Measurements from ENCODE around the gene TACR1. TPM values are rescaled to one million over a fixed set of nuclear protein-coding genes. Genes with fewer than 3 reads are reported as not detected.
"Not testable (repeated sequence)": the region's sequence is repeated elsewhere in the genome, so short reads cannot be mapped to it uniquely, and the experiment has no call there.

Gene TACR1
- total and polyA plus RNA-seq, 2 experiments from 2014 or later = 3.5 to 7.3 TPM

- H3K4me3 ChIP-seq = no peak overlapping the region
- no peak for TF ChIP-seq REST (IDR thresholded peaks at IDR 0.05; ENCODE audit: unreplicated experiment)
- TF ChIP-seq JUNB (IDR thresholded peaks at IDR 0.05; ENCODE audit: unreplicated experiment) = no peak
- TF ChIP-seq CTCF (conservative IDR thresholded peaks at IDR 0.05; ENCODE audit: low read depth in 2 of 2) = no peak
- TF ChIP-seq ZNF114 (CRISPR knock-in tag; IDR thresholded peaks at IDR 0.05) = no peak
- TF ChIP-seq STAT1 (IDR thresholded peaks at IDR 0.05; ENCODE audit: unreplicated experiment) = no peak
- no peak for TF ChIP-seq CREB1 (CRISPR knock-in tag; IDR thresholded peaks at IDR 0.05; ENCODE audit: low read depth)
- TF ChIP-seq EZH2 (IDR thresholded peaks at IDR 0.05; ENCODE audit: low read depth, unreplicated experiment) = no peak
- TF ChIP-seq POLR2AphosphoS5 (IDR thresholded peaks at IDR 0.05; ENCODE audit: low read depth) = no peak
- no peak for TF ChIP-seq EZH2phosphoT487 (IDR thresholded peaks at IDR 0.05; ENCODE audit: unreplicated experiment)
- no peak for TF ChIP-seq ETS1 (IDR thresholded peaks at IDR 0.05)
- no peak for TF ChIP-seq ZNF331 (CRISPR knock-in tag; IDR thresholded peaks at IDR 0.05; ENCODE audit: low read depth)
- Mint-ChIP-seq H3K36me3 (ENCODE audit: low read depth) (no peaks in the 10 kb centered on the region; the same call in 2 of the 3 replicates), H3K4me3 (no peak overlapping the region), H3K4me1 (peaks cover 54% of the 10 kb centered on the region), H3K27ac (no peak overlapping the region), H3K9me3 (no peaks in the 10 kb centered on the region), H3K27me3 (ENCODE audit: insufficient read depth, low read depth, poor library complexity) (peaks cover 6% of the 10 kb centered on the region)
- H3K79me2 ChIP-seq (replicated peaks; ENCODE audit: insufficient read depth) = no peaks in the 10 kb centered on the region
- no peak overlapping the region for H3K27ac ChIP-seq (ENCODE audit: low read depth)
- no peak overlapping the region for H2AFZ ChIP-seq
- 0 out of 2 replicates have a peak, but pooled peaks cover 5% of the 10 kb centered on the region for H3K9me2 ChIP-seq (ENCODE audit: insufficient read depth)
- H4K20me1 ChIP-seq (replicated peaks; ENCODE audit: insufficient read depth) = no peaks in the 10 kb centered on the region
- peaks cover 6% of the 10 kb centered on the region for H3F3A ChIP-seq (replicated peaks; ENCODE audit: low read depth)
- H3K4me2 ChIP-seq = no peak overlapping the region
- H3K4me1 ChIP-seq (ENCODE audit: insufficient read depth) = peaks cover 46% of the 10 kb centered on the region
- H3K36me3 ChIP-seq (ENCODE audit: insufficient read depth) = no peaks in the 10 kb centered on the region
- no peak for ATAC-seq
- no peaks in the 10 kb centered on the region for H3K27me3 ChIP-seq (ENCODE audit: insufficient read depth)
- no peak for DNase-seq (ENCODE audit: low spot score)
These were observed 140.9 kb downstream of the TACR1 start for GRCh38 chr2:75058427-75058826.

GRCh38 chr2:75057150-75057549 lies 142.2 kb downstream of the TACR1 start:
- not testable (repeated sequence) for H3K27me3 Mint-ChIP-seq (ENCODE audit: insufficient read depth, low read depth, poor library complexity); H3K79me2 ChIP-seq (replicated peaks; ENCODE audit: insufficient read depth); H3K9me2 ChIP-seq (ENCODE audit: insufficient read depth); H2AFZ ChIP-seq; H3F3A ChIP-seq (replicated peaks; ENCODE audit: low read depth); H3K9me3 Mint-ChIP-seq; H3K36me3 Mint-ChIP-seq (ENCODE audit: low read depth); H4K20me1 ChIP-seq (replicated peaks; ENCODE audit: insufficient read depth); H3K36me3 ChIP-seq (ENCODE audit: insufficient read depth); H3K27me3 ChIP-seq (ENCODE audit: insufficient read depth); DNase-seq (ENCODE audit: low spot score)
- peak overlapping the region; percentile 6; the same call in 1 of the 2 replicates for H3K27ac Mint-ChIP-seq
- peaks cover 60% of the 10 kb centered on the region for H3K4me1 Mint-ChIP-seq
- Histone ChIP-seq H3K4me2 (peak overlapping the region; percentile 50), H3K27ac (ENCODE audit: low read depth) (peak overlapping the region; percentile 93), H3K4me3 (peak overlapping the region; percentile 7; the same call in 1 of the 2 replicates), H3K4me1 (ENCODE audit: insufficient read depth) (peaks cover 46% of the 10 kb centered on the region)
- ATAC-seq = peak; percentile 5; the same call in 1 of the 3 replicates
- H3K4me3 Mint-ChIP-seq = peak overlapping the region; percentile 9; the same call in 1 of the 3 replicates

All from GM23338 (cell line).